HCT116 (cell line): ENCODE data around the gene SPPL2C. TPM values are rescaled to one million over a fixed set of nuclear protein-coding genes. Genes with fewer than 3 reads are reported as not detected.

Experiments
- ATAC-seq: fragments of 200-7000 bp; cut with Tn5 transposase; 2 replicates; pipeline ENCODE4 v1.9.1; 2020; ENCODE audit warnings: mild to moderate bottlenecking, moderate library complexity
- BruUV-seq: library from RNA; stranded (reverse); fragments of 400-500 nt; replicated peaks from 2 replicates; lab custom pipeline; 2021; lab: Mats Ljungman, UMichigan
- CTCF ChIA-PET: fragments of 300-600 bp; sonication (Branson Sonifier 250); formaldehyde crosslinking; loops from one replicate; lab custom pipeline; 2021; ENCODE audit warnings: antibody characterized with exemption; lab: Charles Lee
- POLR2A ChIA-PET: fragments of 300-600, 350-600 bp; sonication (Branson Sonifier 250); formaldehyde crosslinking; loops from one replicate; lab custom pipeline; 2021; ENCODE audit warnings: antibody characterized with exemption; lab: Charles Lee
- RAD21 ChIA-PET, 2 experiments: fragments of 300-600 bp; sonication (Branson Sonifier 250); formaldehyde crosslinking; loops; one replicate each; lab custom pipeline; 2023; ENCODE audit warnings: low total read pairs in 2 of 2; ENCODE audit not compliant: uncharacterized antibody in 2 of 2, unreplicated experiment in 2 of 2, low non-redundant PET in 1 of 2; lab: Charles Lee
- DNase-seq: peaks from one replicate; pipeline ENCODE4 v3.0.0-alpha.2; 2010; ENCODE audit warnings: low read depth, low spot score
- H2AFZ ChIP-seq: fragments of 200-600 bp; shearing (Covaris generic), sonication (generic); 2 replicates; pipeline ENCODE4 v1.6.1; 2017; ENCODE audit warnings: low read depth, mixed run types, mixed read lengths, antibody characterized with exemption, low read length; ENCODE audit not compliant: poor library complexity, severe bottlenecking
- H3K27ac ChIP-seq: 2 replicates; pipeline ENCODE4 v1.5.1; 2012; ENCODE audit warnings: low read depth, low read length
- H3K27me3 ChIP-seq: fragments of 200-600 bp; sonication (generic); 2 replicates; pipeline ENCODE4 v1.6.1; 2016; ENCODE audit warnings: mixed run types, low read length, mixed read lengths; ENCODE audit not compliant: insufficient read depth
- H3K36me3 ChIP-seq, 2 experiments: fragments of 200-500 bp in 1 of 2; fragments of 200-600 bp in 1 of 2; sonication (Bioruptor generic) in 1 of 2; sonication (generic) in 1 of 2; 2 replicates each; pipeline versions ENCODE4 v1.5.1 to v1.6.1; 2014 to 2016; ENCODE audit warnings: low read length in 2 of 2, inconsistent platforms in 1 of 2, mixed read lengths in 1 of 2, mixed run types in 1 of 2; ENCODE audit not compliant: insufficient read depth in 2 of 2, control insufficient read depth in 1 of 2
- H3K4me1 ChIP-seq, 2 experiments: fragments of 200-600 bp in 1 of 2; sonication (generic) in 1 of 2; 2 replicates each; pipeline versions ENCODE4 v1.5.1 to v1.6.1; 2012 to 2017; ENCODE audit warnings: low read length in 2 of 2, inconsistent platforms in 1 of 2, mild to moderate bottlenecking in 1 of 2, mixed read lengths in 1 of 2, mixed run types in 1 of 2, moderate library complexity in 1 of 2; ENCODE audit not compliant: insufficient read depth in 2 of 2, control insufficient read depth in 1 of 2
- H3K4me2 ChIP-seq: fragments of 200-600 bp; sonication (generic); 2 replicates; pipeline ENCODE4 v1.6.1; 2017; ENCODE audit warnings: mixed run types, low read length, mixed read lengths
- H3K4me3 ChIP-seq, 2 experiments: fragments of 200-600 bp in 1 of 2; sonication (generic) in 1 of 2; replicated peaks in 1 of 2; 2 replicates each; pipeline ENCODE4 v1.5.1; 2011 to 2016; ENCODE audit warnings: low read length in 2 of 2, control low read depth in 1 of 2, low read depth in 1 of 2, mild to moderate bottlenecking in 1 of 2, mixed read lengths in 1 of 2, mixed run types in 1 of 2
- H3K79me2 ChIP-seq: fragments of 200-600 bp; sonication (generic); 2 replicates; pipeline ENCODE4 v1.6.1; 2017; ENCODE audit warnings: mild to moderate bottlenecking, mixed run types, low read length, moderate library complexity, mixed read lengths; ENCODE audit not compliant: insufficient read depth
- H3K9ac ChIP-seq: fragments of 200-600 bp; sonication (generic); 2 replicates; pipeline ENCODE4 v1.6.1; 2016; ENCODE audit warnings: low read length, mixed read lengths
- H3K9me2 ChIP-seq: fragments of 200-600 bp; sonication (generic), shearing (Covaris generic); 2 replicates; pipeline ENCODE4 v1.6.1; 2017; ENCODE audit warnings: mixed run types, mild to moderate bottlenecking, moderate library complexity; ENCODE audit not compliant: insufficient read depth
- H3K9me3 ChIP-seq, 2 experiments: fragments of 200-500 bp in 1 of 2; fragments of 200-600 bp in 1 of 2; sonication (Bioruptor generic) in 1 of 2; sonication (generic) in 1 of 2; 2 replicates each; pipeline ENCODE4 v1.6.1; 2014 to 2017; ENCODE audit warnings: low read length in 2 of 2, mixed read lengths in 2 of 2, inconsistent platforms in 1 of 2, low read depth in 1 of 2, mild to moderate bottlenecking in 1 of 2, mixed run types in 1 of 2, moderate library complexity in 1 of 2; ENCODE audit not compliant: control insufficient read depth in 1 of 2, insufficient read depth in 1 of 2
- H4K20me1 ChIP-seq: fragments of 200-600 bp; sonication (generic), shearing (Covaris generic); 2 replicates; pipeline ENCODE4 v1.6.1; 2017; ENCODE audit warnings: mixed run types, mild to moderate bottlenecking, moderate library complexity; ENCODE audit not compliant: insufficient read depth
- CEBPB ChIP-seq: IDR thresholded peaks from 2 replicates; pipeline ENCODE4 v1.6.1; 2012; ENCODE audit warnings: low read depth
- EZH2 ChIP-seq: fragments of 200-600 bp; sonication (generic); IDR thresholded peaks from 2 replicates; pipeline ENCODE4 v1.6.1; 2017; ENCODE audit warnings: antibody characterized with exemption, mixed run types
- FOSL1 ChIP-seq: IDR thresholded peaks from 2 replicates; pipeline ENCODE4 v1.6.1; 2012; ENCODE audit warnings: low read depth
- POLR2A ChIP-seq: IDR thresholded peaks from 2 replicates; pipeline ENCODE4 v1.7.0; 2011; ENCODE audit warnings: borderline replicate concordance; ENCODE audit not compliant: insufficient read depth, insufficient read length; ENCODE audit errors: extremely low read depth
- POLR2AphosphoS5 ChIP-seq: IDR thresholded peaks from 2 replicates; pipeline ENCODE4 v1.6.1; 2011; ENCODE audit warnings: mild to moderate bottlenecking, low read depth, low read length, moderate library complexity
- SIN3A ChIP-seq: IDR thresholded peaks from 2 replicates; pipeline ENCODE4 v1.6.1; 2012; ENCODE audit warnings: low read depth
- SRF ChIP-seq: IDR thresholded peaks from 2 replicates; pipeline ENCODE4 v1.6.1; 2012; ENCODE audit warnings: low read depth
- TCF7L2 ChIP-seq: IDR thresholded peaks from 2 replicates; pipeline ENCODE4 v1.7.0; 2011; ENCODE audit warnings: borderline replicate concordance, inconsistent platforms; ENCODE audit not compliant: insufficient read depth, insufficient read length; ENCODE audit errors: extremely low read depth
- ZBTB33 ChIP-seq: IDR thresholded peaks from 2 replicates; pipeline ENCODE4 v1.6.1; 2011; ENCODE audit warnings: mild to moderate bottlenecking, low read length, moderate library complexity; ENCODE audit not compliant: insufficient replicate concordance; ENCODE audit errors: extremely low read depth
- ZFX ChIP-seq: fragments of 450-650 bp; IDR thresholded peaks from 2 replicates; pipeline ENCODE4 v1.6.1; 2017
- intact Hi-C: fragments of 100-400 bp; cut with micrococcal nuclease; formaldehyde crosslinking; loops from 2 replicates; pipeline ENCODE4 v1.10.0; 2022
- total RNA-seq: library from RNA; stranded (reverse); gene quantifications from one replicate; pipeline ENCODE4 v1.2.1, GENCODE V29; 2021; ENCODE audit not compliant: unreplicated experiment
- TF ChIP-seq, protein P1 (sequence below): IDR thresholded peaks from 2 replicates; pipeline ENCODE4 v1.6.1; 2012; ENCODE audit warnings: low read depth

SPPL2C gene
- total RNA-seq, 1 experiment from 2014 or later, result not detected

GRCh38 chr17:45814622-45815606, 29.8 kb upstream of the SPPL2C start:
- Histone ChIP-seq H3K9me3 (peaks cover 0 to 7% of the 10 kb centered on the region in 2 experiments; a peak in 1 of 4 replicates), H2AFZ (no peak overlapping the region), H3K27me3 (no peaks in the 10 kb centered on the region), H3K79me2 (no peaks in the 10 kb centered on the region), H3K9me2 (no peaks in the 10 kb centered on the region), H3K27ac (no peak overlapping the region), H3K4me3 (no peak overlapping the region), H4K20me1 (no peaks in the 10 kb centered on the region), H3K36me3 (no peaks in the 10 kb centered on the region), H3K9ac (no peak overlapping the region), H3K4me1 (no peaks in the 10 kb centered on the region), H3K4me2 (no peak overlapping the region)
- POLR2A ChIA-PET, result no interaction called here
- ATAC-seq (no peak), DNase-seq (no peak)
- intact Hi-C loops, result no loop called here
- RAD21 ChIA-PET, result no interaction called here
- TF ChIP-seq POLR2A (no peak), ZBTB33 (no peak), SRF (no peak), SIN3A (no peak), ZFX (no peak), TCF7L2 (no peak), POLR2AphosphoS5 (no peak), CEBPB (no peak), EZH2 (no peak), FOSL1 (no peak)
- TF ChIP-seq, protein P1, sequence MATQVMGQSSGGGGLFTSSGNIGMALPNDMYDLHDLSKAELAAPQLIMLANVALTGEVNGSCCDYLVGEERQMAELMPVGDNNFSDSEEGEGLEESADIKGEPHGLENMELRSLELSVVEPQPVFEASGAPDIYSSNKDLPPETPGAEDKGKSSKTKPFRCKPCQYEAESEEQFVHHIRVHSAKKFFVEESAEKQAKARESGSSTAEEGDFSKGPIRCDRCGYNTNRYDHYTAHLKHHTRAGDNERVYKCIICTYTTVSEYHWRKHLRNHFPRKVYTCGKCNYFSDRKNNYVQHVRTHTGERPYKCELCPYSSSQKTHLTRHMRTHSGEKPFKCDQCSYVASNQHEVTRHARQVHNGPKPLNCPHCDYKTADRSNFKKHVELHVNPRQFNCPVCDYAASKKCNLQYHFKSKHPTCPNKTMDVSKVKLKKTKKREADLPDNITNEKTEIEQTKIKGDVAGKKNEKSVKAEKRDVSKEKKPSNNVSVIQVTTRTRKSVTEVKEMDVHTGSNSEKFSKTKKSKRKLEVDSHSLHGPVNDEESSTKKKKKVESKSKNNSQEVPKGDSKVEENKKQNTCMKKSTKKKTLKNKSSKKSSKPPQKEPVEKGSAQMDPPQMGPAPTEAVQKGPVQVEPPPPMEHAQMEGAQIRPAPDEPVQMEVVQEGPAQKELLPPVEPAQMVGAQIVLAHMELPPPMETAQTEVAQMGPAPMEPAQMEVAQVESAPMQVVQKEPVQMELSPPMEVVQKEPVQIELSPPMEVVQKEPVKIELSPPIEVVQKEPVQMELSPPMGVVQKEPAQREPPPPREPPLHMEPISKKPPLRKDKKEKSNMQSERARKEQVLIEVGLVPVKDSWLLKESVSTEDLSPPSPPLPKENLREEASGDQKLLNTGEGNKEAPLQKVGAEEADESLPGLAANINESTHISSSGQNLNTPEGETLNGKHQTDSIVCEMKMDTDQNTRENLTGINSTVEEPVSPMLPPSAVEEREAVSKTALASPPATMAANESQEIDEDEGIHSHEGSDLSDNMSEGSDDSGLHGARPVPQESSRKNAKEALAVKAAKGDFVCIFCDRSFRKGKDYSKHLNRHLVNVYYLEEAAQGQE, result no peak
- no TSS peak for BruUV-seq
- CTCF ChIA-PET, result interaction anchor here (2.5 kb wide), 1 partner anchor 17 kb away, joined by 9 read pairs; no protein-coding TSS in a partner anchor
